NCI-H1417 (cell line): ENCODE results near the gene NPTX2.
"Not testable (repeated sequence)": the region's sequence is repeated elsewhere in the genome, so short reads cannot be mapped to it uniquely, and the experiment has no call there.

Source experiments
- DNase-seq, 3 experiments: peaks; one replicate each; lab custom pipeline; 2025; lab: John Stamatoyannopoulos, UW

Gene NPTX2, protein sequence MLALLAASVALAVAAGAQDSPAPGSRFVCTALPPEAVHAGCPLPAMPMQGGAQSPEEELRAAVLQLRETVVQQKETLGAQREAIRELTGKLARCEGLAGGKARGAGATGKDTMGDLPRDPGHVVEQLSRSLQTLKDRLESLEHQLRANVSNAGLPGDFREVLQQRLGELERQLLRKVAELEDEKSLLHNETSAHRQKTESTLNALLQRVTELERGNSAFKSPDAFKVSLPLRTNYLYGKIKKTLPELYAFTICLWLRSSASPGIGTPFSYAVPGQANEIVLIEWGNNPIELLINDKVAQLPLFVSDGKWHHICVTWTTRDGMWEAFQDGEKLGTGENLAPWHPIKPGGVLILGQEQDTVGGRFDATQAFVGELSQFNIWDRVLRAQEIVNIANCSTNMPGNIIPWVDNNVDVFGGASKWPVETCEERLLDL

DNA sequence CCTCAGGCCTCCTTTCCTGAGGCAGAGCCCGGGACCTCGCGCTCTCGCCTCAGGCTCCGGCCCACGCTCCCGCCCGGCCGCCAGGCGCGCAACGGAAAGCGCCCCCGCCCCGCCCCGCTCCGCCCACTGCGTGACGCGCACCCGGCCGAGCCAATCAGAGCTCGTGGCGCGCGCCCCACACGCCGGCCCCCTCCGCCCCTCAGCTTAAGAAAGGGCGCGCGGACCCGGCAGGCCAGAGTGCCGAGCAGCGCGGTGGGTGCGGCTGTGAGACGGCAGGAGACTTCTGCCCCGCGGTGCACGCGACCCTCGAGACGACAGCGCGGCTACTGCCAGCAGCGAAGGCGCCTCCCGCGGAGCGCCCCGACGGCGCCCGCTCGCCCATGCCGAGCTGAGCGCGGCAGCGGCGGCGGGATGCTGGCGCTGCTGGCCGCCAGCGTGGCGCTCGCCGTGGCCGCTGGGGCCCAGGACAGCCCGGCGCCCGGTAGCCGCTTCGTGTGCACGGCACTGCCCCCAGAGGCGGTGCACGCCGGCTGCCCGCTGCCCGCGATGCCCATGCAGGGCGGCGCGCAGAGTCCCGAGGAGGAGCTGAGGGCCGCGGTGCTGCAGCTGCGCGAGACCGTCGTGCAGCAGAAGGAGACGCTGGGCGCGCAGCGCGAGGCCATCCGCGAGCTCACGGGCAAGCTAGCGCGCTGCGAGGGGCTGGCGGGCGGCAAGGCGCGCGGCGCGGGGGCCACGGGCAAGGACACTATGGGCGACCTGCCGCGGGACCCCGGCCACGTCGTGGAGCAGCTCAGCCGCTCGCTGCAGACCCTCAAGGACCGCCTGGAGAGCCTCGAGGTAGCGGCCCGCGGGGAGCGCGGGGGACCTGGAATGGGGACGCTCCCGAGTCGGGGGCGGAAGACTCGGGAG is at the start of gene NPTX2:
Gene NPTX2 (plus strand): TSS at position 235 of the 909 bp plus-strand sequence. CDS start 177 bp downstream, at position 412.
- peak in 1 of 3 experiments; percentile 94 for DNase-seq

- no peak for DNase-seq
Observed at GRCh38 chr7:98567991-98568390, 49.1 kb upstream of the NPTX2 start.

GRCh38 chr7:98568891-98569290 is 48.2 kb upstream of the NPTX2 start:
- peak in 2 of 3 experiments; percentile 21 to 60 for DNase-seq

DNA sequence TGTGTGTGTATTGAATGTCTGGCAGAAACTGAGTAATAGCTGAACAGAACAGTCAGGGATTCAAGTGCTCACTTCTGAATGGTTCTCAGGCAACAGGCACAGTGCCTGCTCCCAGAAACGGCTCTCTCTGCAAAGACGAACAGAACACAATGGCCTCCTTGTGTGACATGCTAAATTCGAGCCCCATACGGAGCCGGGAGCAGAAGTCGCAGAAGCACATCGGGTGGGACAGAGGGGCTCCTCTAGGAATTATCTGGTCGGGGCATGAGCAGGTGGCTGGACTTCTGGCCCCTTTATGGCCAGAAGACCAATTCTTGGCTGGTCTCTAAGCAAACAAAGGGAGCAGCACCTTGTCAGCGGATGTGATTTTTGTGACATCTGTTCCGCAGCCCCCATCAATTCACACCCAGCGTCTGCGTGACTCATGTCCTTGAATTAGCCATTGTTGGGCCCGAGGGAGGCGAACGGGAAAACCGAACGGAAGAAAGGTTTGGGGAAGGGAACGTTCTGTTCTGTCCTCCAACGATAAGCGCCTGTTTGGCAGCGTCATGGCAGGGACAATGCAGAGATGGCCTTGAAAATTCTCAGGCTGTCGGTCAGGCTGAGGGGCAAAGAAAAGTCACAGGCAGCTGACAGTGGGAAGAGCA is 47.3 kb upstream of the NPTX2 start:
- peak in 2 of 3 experiments; percentile 12 to 62 for DNase-seq

DNA sequence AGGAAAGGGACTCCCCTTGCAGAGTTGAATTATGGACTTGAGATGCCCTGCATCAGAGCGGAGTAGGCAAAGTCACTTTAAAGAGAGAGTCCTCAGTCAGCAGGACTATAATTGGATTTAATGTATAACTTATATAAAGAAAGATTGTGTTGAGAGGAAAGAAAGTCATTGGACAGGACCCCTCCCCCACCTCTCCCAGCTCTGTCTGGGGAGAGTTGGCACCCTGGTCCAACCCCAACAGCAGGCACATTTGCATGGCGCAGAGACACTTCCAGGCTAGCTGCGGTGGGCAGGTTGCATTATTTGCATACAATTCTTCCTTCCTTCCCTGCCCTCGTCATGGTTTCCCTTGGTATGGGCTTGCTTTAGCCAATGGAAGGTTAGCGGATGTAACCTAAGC is 46.1 kb upstream of the NPTX2 start:
- DNase-seq = no peak

- no peak for DNase-seq
Observed at GRCh38 chr7:98571986-98572385, 45.1 kb upstream of the NPTX2 start.

DNA sequence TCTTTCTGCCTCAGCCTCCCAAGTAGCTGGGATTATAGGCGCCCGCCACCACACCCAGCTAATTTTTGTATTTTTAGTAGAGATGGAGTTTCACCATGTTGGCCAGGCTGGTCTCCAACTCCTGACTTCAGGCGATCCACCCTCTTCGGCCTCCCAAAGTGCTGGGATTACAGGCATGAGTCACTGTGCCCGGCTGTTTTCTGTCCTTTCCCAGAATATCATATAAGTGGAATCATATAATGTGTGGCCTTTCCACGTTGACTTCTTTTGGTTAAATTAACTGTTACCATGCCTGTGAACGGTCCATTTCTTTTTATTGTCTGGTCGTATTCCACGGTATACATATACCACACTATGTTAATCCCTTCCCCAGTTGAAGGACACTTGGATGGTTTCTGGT is 44.4 kb upstream of the NPTX2 start:
- DNase-seq = not testable (repeated sequence)

GRCh38 chr7:98573816-98574215 is 43.3 kb upstream of the NPTX2 start:
- no peak for DNase-seq

- DNase-seq = no peak
Observed at GRCh38 chr7:98575878-98576277, 41.2 kb upstream of the NPTX2 start.

GRCh38 chr7:98584830-98585229 is 32.3 kb upstream of the NPTX2 start:
- no peak for DNase-seq

- no peak for DNase-seq
Observed at GRCh38 chr7:98591926-98592325, 25.2 kb upstream of the NPTX2 start.

GRCh38 chr7:98594348-98594747 is 22.7 kb upstream of the NPTX2 start:
- DNase-seq = no peak

DNA sequence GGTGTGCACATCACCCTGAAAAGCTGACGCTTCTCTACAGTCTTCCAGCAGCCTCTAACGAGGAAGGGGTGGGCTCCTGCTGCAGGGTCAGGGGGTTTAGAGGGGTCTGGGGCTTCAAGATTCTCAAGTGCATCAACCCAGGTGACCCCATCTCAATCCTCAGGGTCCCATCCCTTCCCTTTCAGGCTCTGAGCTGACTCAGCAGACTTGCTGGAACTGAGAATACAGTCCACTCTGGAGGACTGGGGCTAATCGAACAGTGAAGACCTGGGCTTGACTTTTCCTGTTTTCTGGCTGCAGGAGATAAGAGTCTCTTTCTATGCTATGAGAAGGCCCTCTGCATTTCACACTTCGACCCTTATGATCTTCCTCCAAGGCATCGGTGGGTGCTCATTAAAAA is 22.3 kb upstream of the NPTX2 start:
- DNase-seq = no peak

GRCh38 chr7:98598846-98599615 is 18.1 kb upstream of the NPTX2 start:
- DNase-seq = no peak

GRCh38 chr7:98599886-98600285 is 17.2 kb upstream of the NPTX2 start:
- no peak for DNase-seq

GRCh38 chr7:98602755-98603398 is 14.2 kb upstream of the NPTX2 start:
- no peak for DNase-seq

DNA sequence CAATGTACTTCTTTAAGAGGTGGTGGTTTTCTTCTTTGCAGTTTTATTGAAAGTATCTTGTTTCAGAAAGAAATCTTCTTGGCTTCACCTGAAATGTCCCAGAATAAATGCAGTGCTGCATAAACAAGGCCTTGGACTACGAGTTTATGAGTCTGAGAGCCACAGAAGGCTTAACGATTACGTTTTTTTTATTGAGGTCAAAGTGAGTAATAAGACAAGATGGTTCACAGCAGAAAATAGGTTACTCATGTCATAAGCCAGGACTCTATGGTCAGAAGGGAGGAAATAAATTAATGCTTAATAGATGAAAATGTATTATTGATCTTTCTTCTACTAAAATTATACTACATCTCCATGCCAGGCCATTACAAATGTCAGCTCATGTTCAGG is 13.7 kb upstream of the NPTX2 start:
- DNase-seq = no peak

DNA sequence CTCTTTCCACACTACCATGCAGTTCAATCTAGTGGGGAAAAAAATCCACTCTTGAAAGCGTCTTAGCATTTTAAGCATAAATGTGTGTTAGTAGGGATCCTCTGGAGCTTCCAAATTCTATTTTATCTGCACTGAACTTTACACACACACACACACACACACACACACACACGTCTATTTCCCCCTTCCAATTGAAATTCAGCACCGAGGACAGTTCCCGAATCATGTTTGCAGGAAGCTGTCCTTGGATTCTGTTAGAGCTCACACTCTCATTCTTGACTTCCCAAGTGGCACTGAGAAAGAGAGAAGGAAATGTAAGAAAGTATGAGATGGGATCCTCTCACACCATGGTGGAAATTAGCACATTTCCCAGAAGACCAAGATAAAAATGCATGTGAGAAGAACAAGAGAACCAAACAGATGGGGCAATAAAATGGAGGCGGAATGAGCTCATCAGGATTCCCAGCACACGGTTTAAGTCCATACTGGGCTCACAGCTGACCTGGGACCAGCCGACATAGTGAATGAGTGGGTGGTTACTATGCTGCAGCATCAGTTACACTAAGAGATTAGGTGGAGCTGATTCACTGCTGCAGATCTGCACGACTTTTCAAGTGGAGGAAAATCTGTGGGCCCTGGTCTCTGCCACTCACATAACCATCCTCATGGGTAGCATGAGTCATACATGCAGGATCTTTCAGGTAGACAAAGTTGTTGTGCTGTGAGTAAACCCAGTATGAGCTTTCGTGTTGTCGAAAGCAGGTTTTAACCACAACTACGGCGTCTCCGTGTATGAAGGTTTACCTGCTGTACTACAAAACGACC is 3.3 kb upstream of the NPTX2 start:
- no peak for DNase-seq

DNA sequence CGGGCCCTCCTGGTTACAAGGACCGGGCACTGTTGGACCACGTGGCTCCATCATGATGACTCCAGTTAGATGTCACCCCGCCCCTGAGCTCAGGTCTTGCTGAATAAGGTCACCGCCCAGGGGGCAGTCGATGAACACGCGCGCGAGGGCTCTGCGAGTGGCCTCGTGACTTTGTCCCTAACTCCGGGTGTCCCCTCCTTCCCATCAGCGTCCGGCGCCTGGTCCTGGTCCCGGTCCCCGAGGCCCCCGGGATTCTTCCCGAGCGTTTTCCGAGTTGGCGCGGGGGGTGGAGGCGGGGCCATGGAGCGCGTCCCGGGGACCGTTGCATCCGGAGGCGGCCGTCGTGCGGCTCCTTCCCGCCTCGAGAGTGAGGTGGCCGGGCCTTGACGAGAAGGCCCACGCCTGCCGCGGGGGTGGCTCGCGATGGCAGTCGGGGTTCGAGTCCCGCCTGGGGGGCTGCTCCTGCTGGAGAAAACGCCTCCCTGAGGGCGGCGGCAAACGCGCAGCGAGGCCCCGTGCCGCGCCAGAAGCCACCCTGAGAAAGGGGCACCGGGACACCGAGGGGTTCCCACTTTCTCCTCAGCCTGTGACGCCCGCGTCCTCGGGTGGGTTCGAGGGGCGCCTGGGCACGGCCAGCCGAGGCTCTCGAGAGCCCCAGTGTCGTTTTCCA is 569 bp upstream of the NPTX2 start:
- peak in 1 of 3 experiments; percentile 51 for DNase-seq
